Measurements from ENCODE around the gene SH2D3C.

Gene SH2D3C

GRCh38 chr9:127789179-127789578 lies 10.7 kb upstream of the SH2D3C start:
- H3K9me2 ChIP-seq (replicated peaks; ENCODE audit: control insufficient read depth, low read length), result no peaks in the 10 kb centered on the region
- H3K27me3 ChIP-seq (ENCODE audit: control insufficient read depth, low read length), result no peaks in the 10 kb centered on the region
- no peak overlapping the region for H3K4me3 ChIP-seq (ENCODE audit: low read length)
- H3K4me1 ChIP-seq (ENCODE audit: control insufficient read depth, low read length), result peaks cover 16% of the 10 kb centered on the region
- no peak overlapping the region for H3K27ac ChIP-seq (ENCODE audit: low read depth, low read length)
- peaks cover 20% of the 10 kb centered on the region for H3F3A ChIP-seq (ENCODE audit: control insufficient read depth, insufficient read depth)
- peaks cover 35% of the 10 kb centered on the region for H4K20me1 ChIP-seq (ENCODE audit: control insufficient read depth, insufficient read depth, low read depth, low read length)
- no peak overlapping the region for H3K4me2 ChIP-seq (ENCODE audit: low read length)
- H3K79me2 ChIP-seq (ENCODE audit: control insufficient read depth, low read length), result peaks cover 47% of the 10 kb centered on the region
- TF ChIP-seq CTCF (IDR thresholded peaks at IDR 0.05; ENCODE audit: low read depth, low read length, poor library complexity, severe bottlenecking) (no peak), EZH2phosphoT487 (IDR thresholded peaks at IDR 0.05; ENCODE audit: borderline replicate concordance, low read length) (no peak)
- H3K36me3 ChIP-seq (ENCODE audit: control insufficient read depth, low read length), result peaks cover 70% of the 10 kb centered on the region
- no peaks in the 10 kb centered on the region for H3K9me3 ChIP-seq (ENCODE audit: control insufficient read depth, insufficient read depth, low read length)

- Histone ChIP-seq H3K4me3 (ENCODE audit: low read length) (no peak overlapping the region), H4K20me1 (ENCODE audit: control insufficient read depth, insufficient read depth, low read depth, low read length) (peaks cover 35% of the 10 kb centered on the region), H3K9me2 (replicated peaks; ENCODE audit: control insufficient read depth, low read length) (no peaks in the 10 kb centered on the region), H3K79me2 (ENCODE audit: control insufficient read depth, low read length) (peaks cover 47% of the 10 kb centered on the region), H3K27ac (ENCODE audit: low read depth, low read length) (no peak overlapping the region), H3K4me1 (ENCODE audit: control insufficient read depth, low read length) (peaks cover 23% of the 10 kb centered on the region), H3K9me3 (ENCODE audit: control insufficient read depth, insufficient read depth, low read length) (no peaks in the 10 kb centered on the region), H3K36me3 (ENCODE audit: control insufficient read depth, low read length) (peaks cover 70% of the 10 kb centered on the region), H3K4me2 (ENCODE audit: low read length) (no peak overlapping the region), H3K27me3 (ENCODE audit: control insufficient read depth, low read length) (no peaks in the 10 kb centered on the region), H3F3A (ENCODE audit: control insufficient read depth, insufficient read depth) (peaks cover 18% of the 10 kb centered on the region)
- no peak for TF ChIP-seq CTCF (IDR thresholded peaks at IDR 0.05; ENCODE audit: low read depth, low read length, poor library complexity, severe bottlenecking)
- TF ChIP-seq EZH2phosphoT487 (IDR thresholded peaks at IDR 0.05; ENCODE audit: borderline replicate concordance, low read length), result no peak
These were observed 10.0 kb upstream of the SH2D3C start for GRCh38 chr9:127788337-127789011.

GRCh38 chr9:127786773-127787104 lies 8.3 kb upstream of the SH2D3C start:
- peak overlapping the region; percentile 88 for H3K27ac ChIP-seq (ENCODE audit: low read depth, low read length)
- peak overlapping the region; percentile 96 for H3K4me3 ChIP-seq (ENCODE audit: low read length)
- no peaks in the 10 kb centered on the region for H3K9me3 ChIP-seq (ENCODE audit: control insufficient read depth, insufficient read depth, low read length)
- peaks cover 47% of the 10 kb centered on the region for H3K79me2 ChIP-seq (ENCODE audit: control insufficient read depth, low read length)
- H3K27me3 ChIP-seq (ENCODE audit: control insufficient read depth, low read length), result no peaks in the 10 kb centered on the region
- peak overlapping the region; percentile 60 for H3K4me2 ChIP-seq (ENCODE audit: low read length)
- peaks cover 57% of the 10 kb centered on the region for H3K36me3 ChIP-seq (ENCODE audit: control insufficient read depth, low read length)
- H3F3A ChIP-seq (ENCODE audit: control insufficient read depth, insufficient read depth), result peaks cover 19% of the 10 kb centered on the region
- H4K20me1 ChIP-seq (ENCODE audit: control insufficient read depth, insufficient read depth, low read depth, low read length), result peaks cover 35% of the 10 kb centered on the region
- peaks cover 38% of the 10 kb centered on the region for H3K4me1 ChIP-seq (ENCODE audit: control insufficient read depth, low read length)
- TF ChIP-seq EZH2phosphoT487 (IDR thresholded peaks at IDR 0.05; ENCODE audit: borderline replicate concordance, low read length), result no peak
- TF ChIP-seq CTCF (IDR thresholded peaks at IDR 0.05; ENCODE audit: low read depth, low read length, poor library complexity, severe bottlenecking), result peak; percentile 74
- H3K9me2 ChIP-seq (replicated peaks; ENCODE audit: control insufficient read depth, low read length), result no peaks in the 10 kb centered on the region

Data from DOHH2 (cell line).